Epithelial cell of esophagus (primary cell): ENCODE measurements around the gene SPTLC3.
A peak's percentile ranks its signal among the peaks of the same experiment; 100 is the strongest.

ENCODE experiments used
- DNase-seq: peaks from one replicate; pipeline ENCODE4 v3.0.0; 2010; ENCODE audit warnings: low read depth
- H3K4me3 ChIP-seq: 2 replicates; pipeline ENCODE4 v1.5.1; 2011; ENCODE audit warnings: mild to moderate bottlenecking, low read length, control low read depth
- CTCF ChIP-seq: IDR thresholded peaks from 2 replicates; pipeline ENCODE4 v1.5.1; 2011; ENCODE audit warnings: low read depth, mild to moderate bottlenecking, low read length, control low read depth, inconsistent platforms; ENCODE audit not compliant: insufficient read depth; ENCODE audit errors: missing control alignments

SPTLC3 gene

GRCh38 chr20:13017883-13018535 lies 9.2 kb downstream of the SPTLC3 start:
- no peak for TF ChIP-seq CTCF
- no peak for DNase-seq
- no peak overlapping the region for H3K4me3 ChIP-seq

- DNase-seq: no peak
- no peak overlapping the region for H3K4me3 ChIP-seq
- TF ChIP-seq CTCF: no peak
Observed at GRCh38 chr20:13021205-13021970, 12.6 kb downstream of the SPTLC3 start.

- DNase-seq: peak; percentile 61
- TF ChIP-seq CTCF: no peak
- H3K4me3 ChIP-seq: no peak overlapping the region
Observed at GRCh38 chr20:13022401-13023155, 13.8 kb downstream of the SPTLC3 start.

GRCh38 chr20:13024596-13024995 lies 15.8 kb downstream of the SPTLC3 start:
- no peak for DNase-seq
- no peak overlapping the region for H3K4me3 ChIP-seq
- TF ChIP-seq CTCF: no peak

GRCh38 chr20:13025181-13025580 lies 16.4 kb downstream of the SPTLC3 start:
- no peak overlapping the region for H3K4me3 ChIP-seq
- no peak for TF ChIP-seq CTCF
- DNase-seq: no peak

GRCh38 chr20:13028001-13028400 lies 19.2 kb downstream of the SPTLC3 start:
- no peak for TF ChIP-seq CTCF
- no peak overlapping the region for H3K4me3 ChIP-seq
- peak; percentile 87 for DNase-seq

- no peak overlapping the region for H3K4me3 ChIP-seq
- TF ChIP-seq CTCF: no peak
- DNase-seq: no peak
Observed at GRCh38 chr20:13028673-13029072, 19.9 kb downstream of the SPTLC3 start.
